Breast epithelium (tissue), 4 donors: ENCODE data around the gene MUC20. TPM values are rescaled to one million over a fixed set of nuclear protein-coding genes. Genes with fewer than 3 reads are reported as not detected.
"Not testable (repeated sequence)": the region's sequence is repeated elsewhere in the genome, so short reads cannot be mapped to it uniquely, and the experiment has no call there.

Source experiments
- DNase-seq, 2 donors: peaks; one replicate each; pipeline ENCODE4 v3.0.0-alpha.2; 2019; ENCODE audit warnings: low spot score in 2 of 2
- H3K27ac ChIP-seq, 2 donors: fragments of 200-600 bp; sonication (generic) in 1 of 2; one replicate each; pipeline ENCODE4 v1.5.1; 2016 to 2019; ENCODE audit warnings: mild to moderate bottlenecking in 1 of 2
- H3K27me3 ChIP-seq, 2 donors: fragments of 200-600 bp; sonication (generic) in 1 of 2; one replicate each; pipeline versions ENCODE4 v1.5.1 to v1.6.0; 2017 to 2019; ENCODE audit warnings: control low read depth in 1 of 2, mild to moderate bottlenecking in 1 of 2
- H3K36me3 ChIP-seq: fragments of 200-600 bp; one replicate; pipeline ENCODE4 v1.5.1; 2019
- H3K4me1 ChIP-seq, 2 donors: fragments of 200-600 bp; sonication (generic); one replicate each; pipeline ENCODE4 v1.5.1; 2016 to 2019; ENCODE audit warnings: control low read depth in 1 of 2
- H3K4me3 ChIP-seq, 3 donors: fragments of 200-600 bp; sonication (generic); 1 replicate in 2 of 3; 2 replicates in 1 of 3; pipeline ENCODE4 v1.5.1; 2016 to 2019; ENCODE audit warnings: mild to moderate bottlenecking in 3 of 3, moderate library complexity in 2 of 3
- H3K9me3 ChIP-seq, 2 donors: fragments of 200-600 bp; sonication (generic) in 1 of 2; one replicate each; pipeline ENCODE4 v1.5.1; 2016 to 2019; ENCODE audit warnings: control low read depth in 1 of 2
- POLR2A ChIP-seq: fragments of 450-650 bp; IDR thresholded peaks from one replicate; pipeline ENCODE4 v1.6.1; 2016; ENCODE audit warnings: antibody characterized with exemption, mild to moderate bottlenecking, moderate library complexity
- POLR2AphosphoS5 ChIP-seq, 3 donors: sonication (generic); formaldehyde crosslinking; IDR thresholded peaks; one replicate each; pipeline ENCODE4 v1.6.1; 2017; ENCODE audit warnings: antibody characterized with exemption in 3 of 3
- intact Hi-C: fragments of 100-400 bp; cut with DNase I; formaldehyde crosslinking; loops from one replicate; pipeline ENCODE4 v1.15.1; 2023; ENCODE audit warnings: low total_unique reads
- total RNA-seq, 3 donors: library from RNA; depleted of rRNA; stranded (reverse); fragments of >200 nt; gene quantifications; one replicate each; pipeline ENCODE4 v1.1.0, GENCODE V29; 2016
- TF ChIP-seq, protein P1 (sequence below), 3 donors: fragments of 450-650 bp; IDR thresholded peaks; one replicate each; pipeline ENCODE4 v1.5.1; 2016 to 2017; ENCODE audit warnings: antibody characterized with exemption in 3 of 3, mild to moderate bottlenecking in 3 of 3, moderate library complexity in 3 of 3

The MUC20 gene
- total RNA-seq, 3 donors from 2014 or later: 2.7 to 24.3 (median 20.1) TPM

DNA sequence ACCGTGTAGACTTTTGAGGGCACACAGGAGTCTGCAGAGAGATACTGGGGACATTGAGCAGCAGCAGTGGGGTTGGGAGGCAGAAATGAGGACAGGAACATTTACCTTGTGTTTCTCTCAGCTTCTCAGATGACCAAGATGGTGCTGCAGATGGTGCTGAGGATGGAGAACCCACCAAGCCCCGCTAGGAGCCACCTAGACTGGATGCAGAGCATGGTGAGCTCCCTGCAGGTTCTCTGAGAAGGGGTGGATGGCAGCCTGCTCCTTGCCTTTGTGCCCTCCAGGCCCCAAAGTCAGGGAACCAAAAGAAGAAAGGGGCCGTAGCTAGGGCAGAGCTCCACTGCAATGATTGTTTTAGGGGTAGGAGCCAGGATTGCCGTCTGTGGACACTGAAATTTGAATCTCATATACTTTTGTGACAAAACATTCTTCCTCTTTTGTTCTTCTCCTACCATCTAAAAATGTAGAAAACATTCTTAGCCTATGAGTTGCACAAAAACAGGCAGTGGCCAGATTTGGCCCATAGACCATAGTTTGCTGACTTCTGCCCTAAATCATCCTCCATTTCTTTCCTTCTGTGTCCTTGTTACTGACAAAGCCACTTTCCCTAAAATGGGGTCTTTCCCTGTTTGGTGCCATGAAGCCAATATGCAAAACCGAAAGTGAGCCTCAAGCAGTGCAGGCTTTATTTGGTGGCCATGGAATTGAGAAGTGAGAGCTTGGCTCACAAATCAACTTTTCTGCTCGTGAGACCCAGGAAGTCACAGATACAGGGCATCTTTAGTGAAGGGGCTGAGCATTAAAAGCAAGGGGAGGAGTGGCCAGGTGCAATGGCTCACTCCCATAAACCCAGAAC, 11.9 kb upstream of the MUC20 start:
- no peaks in the 10 kb centered on the region for H3K9me3 ChIP-seq
- no peaks in the 10 kb centered on the region for H3K36me3 ChIP-seq
- TF ChIP-seq POLR2AphosphoS5 (IDR thresholded peaks at IDR 0.05) (no peak), POLR2A (no peak)
- TF ChIP-seq, protein P1, sequence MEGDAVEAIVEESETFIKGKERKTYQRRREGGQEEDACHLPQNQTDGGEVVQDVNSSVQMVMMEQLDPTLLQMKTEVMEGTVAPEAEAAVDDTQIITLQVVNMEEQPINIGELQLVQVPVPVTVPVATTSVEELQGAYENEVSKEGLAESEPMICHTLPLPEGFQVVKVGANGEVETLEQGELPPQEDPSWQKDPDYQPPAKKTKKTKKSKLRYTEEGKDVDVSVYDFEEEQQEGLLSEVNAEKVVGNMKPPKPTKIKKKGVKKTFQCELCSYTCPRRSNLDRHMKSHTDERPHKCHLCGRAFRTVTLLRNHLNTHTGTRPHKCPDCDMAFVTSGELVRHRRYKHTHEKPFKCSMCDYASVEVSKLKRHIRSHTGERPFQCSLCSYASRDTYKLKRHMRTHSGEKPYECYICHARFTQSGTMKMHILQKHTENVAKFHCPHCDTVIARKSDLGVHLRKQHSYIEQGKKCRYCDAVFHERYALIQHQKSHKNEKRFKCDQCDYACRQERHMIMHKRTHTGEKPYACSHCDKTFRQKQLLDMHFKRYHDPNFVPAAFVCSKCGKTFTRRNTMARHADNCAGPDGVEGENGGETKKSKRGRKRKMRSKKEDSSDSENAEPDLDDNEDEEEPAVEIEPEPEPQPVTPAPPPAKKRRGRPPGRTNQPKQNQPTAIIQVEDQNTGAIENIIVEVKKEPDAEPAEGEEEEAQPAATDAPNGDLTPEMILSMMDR (IDR thresholded peaks at IDR 0.05): no peak
- H3K4me3 ChIP-seq: no peak overlapping the region
- intact Hi-C loops: no loop called here
- no peaks in the 10 kb centered on the region for H3K27me3 ChIP-seq
- no peaks in the 10 kb centered on the region for H3K4me1 ChIP-seq
- H3K27ac ChIP-seq: no peak overlapping the region
- DNase-seq: no peak

DNA sequence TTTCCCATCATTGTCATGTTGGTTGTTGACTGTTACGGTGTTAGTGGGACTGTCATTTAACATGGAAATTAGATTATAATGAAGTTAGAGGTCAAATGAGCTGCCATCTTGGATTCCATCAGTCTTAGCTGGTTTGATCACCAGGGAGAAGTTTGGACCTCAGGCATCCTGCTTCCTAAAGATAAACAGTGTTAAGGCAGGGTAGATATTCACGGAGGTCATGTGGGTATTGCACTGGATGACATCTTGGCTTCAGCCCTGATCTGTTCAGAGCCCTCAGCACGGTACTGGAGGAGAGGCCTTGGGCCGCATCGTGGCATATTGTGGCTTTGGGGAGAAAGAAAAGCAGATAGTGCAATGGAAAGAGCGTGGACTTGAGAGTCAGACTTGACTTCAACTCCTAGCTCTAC, 11.1 kb upstream of the MUC20 start:
- no peak overlapping the region for H3K27ac ChIP-seq
- no peaks in the 10 kb centered on the region for H3K27me3 ChIP-seq
- no peak overlapping the region for H3K4me3 ChIP-seq
- intact Hi-C loops: no loop called here
- DNase-seq: no peak
- no peaks in the 10 kb centered on the region for H3K4me1 ChIP-seq
- H3K9me3 ChIP-seq: no peaks in the 10 kb centered on the region
- TF ChIP-seq POLR2A: no peak
- TF ChIP-seq, protein P1 (IDR thresholded peaks at IDR 0.05): no peak
- no peak for TF ChIP-seq POLR2AphosphoS5 (IDR thresholded peaks at IDR 0.05)
- no peaks in the 10 kb centered on the region for H3K36me3 ChIP-seq

GRCh38 chr3:195710126-195710905, 10.5 kb upstream of the MUC20 start:
- not testable (repeated sequence) for DNase-seq

DNA sequence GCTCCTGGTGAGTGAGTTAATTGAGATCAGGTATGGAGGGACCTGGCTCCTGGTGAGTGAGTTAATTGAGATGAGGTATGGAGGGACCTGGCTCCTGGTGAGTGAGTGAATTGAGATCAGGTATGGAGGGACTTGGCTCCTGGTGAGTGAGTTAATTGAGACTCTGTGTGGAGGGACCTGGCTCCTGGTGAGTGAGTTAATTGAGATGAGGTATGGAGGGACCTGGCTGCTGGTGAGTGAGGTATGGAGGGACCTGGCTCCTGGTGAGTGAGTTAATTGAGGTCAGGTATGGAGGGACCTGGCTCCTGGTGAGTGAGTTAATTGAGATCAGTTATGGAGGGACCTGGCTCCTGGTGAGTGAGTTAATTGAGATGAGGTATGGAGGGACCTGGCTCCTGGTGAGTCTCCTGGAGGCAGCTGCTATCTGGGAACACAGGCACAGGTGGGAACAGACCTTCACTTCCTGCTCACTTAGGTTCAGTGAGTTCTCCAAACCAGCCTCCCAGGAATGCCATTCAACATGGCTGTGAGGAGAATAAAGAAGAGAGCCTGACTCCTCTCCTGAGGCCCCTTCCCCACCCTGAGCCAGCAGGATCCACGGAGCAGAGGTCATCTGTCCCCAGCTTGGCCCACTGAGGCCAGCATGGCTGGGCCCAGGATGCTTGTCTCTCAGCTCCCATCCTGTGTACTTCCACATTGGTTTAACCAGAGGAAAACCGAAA, 9.5 kb upstream of the MUC20 start:
- DNase-seq, H3K4me3 ChIP-seq, intact Hi-C loops, H3K9me3 ChIP-seq, H3K27ac ChIP-seq, H3K36me3 ChIP-seq, H3K4me1 ChIP-seq, H3K27me3 ChIP-seq: not testable (repeated sequence)

More at GRCh38 chr3:195710126-195710905, 10.5 kb upstream of the MUC20 start:
- H3K27me3 ChIP-seq, intact Hi-C loops, H3K4me1 ChIP-seq, H3K36me3 ChIP-seq, H3K9me3 ChIP-seq, H3K27ac ChIP-seq, H3K4me3 ChIP-seq: not testable (repeated sequence)

GRCh38 chr3:195711813-195712534, 8.8 kb upstream of the MUC20 start:
- DNase-seq: no peak
- H3K4me1 ChIP-seq: no peaks in the 10 kb centered on the region
- intact Hi-C loops: no loop called here
- no peaks in the 10 kb centered on the region for H3K9me3 ChIP-seq
- H3K4me3 ChIP-seq: no peak overlapping the region
- H3K36me3 ChIP-seq: no peaks in the 10 kb centered on the region
- TF ChIP-seq, protein P1 (IDR thresholded peaks at IDR 0.05): no peak
- TF ChIP-seq POLR2A: no peak
- TF ChIP-seq POLR2AphosphoS5 (IDR thresholded peaks at IDR 0.05): no peak
- H3K27ac ChIP-seq: no peak overlapping the region
- no peaks in the 10 kb centered on the region for H3K27me3 ChIP-seq

GRCh38 chr3:195712535-195712910, 8.3 kb upstream of the MUC20 start:
- H3K27me3 ChIP-seq, intact Hi-C loops, H3K4me3 ChIP-seq, DNase-seq, H3K27ac ChIP-seq, H3K36me3 ChIP-seq, H3K4me1 ChIP-seq, H3K9me3 ChIP-seq: not testable (repeated sequence)

DNA sequence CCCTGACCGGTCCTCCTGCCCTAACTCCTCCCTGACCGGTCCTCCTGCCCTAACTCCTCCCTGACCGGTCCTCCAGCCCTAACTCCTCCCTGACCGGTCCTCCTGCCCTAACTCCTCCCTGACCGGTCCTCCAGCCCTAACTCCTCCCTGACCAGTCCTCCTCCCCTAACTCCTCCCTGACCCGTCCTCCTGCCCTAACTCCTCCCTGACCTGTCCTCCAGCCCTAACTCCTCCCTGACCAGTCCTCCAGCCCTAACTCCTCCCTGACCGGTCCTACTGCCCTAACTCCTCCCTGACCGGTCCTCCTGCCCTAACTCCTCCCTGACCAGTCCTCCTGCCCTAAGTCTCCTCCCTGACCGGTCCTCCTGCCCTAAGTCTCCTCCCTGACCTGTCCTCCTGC, 7.6 kb upstream of the MUC20 start:
- H3K9me3 ChIP-seq, H3K36me3 ChIP-seq, H3K4me3 ChIP-seq, DNase-seq, intact Hi-C loops, H3K4me1 ChIP-seq, H3K27me3 ChIP-seq, H3K27ac ChIP-seq: not testable (repeated sequence)
